HepG2 (cell line): ENCODE measurements around the gene UBTD2. TPM values are rescaled to one million over a fixed set of nuclear protein-coding genes. Genes with fewer than 3 reads are reported as not detected.
A peak's percentile ranks its signal among the peaks of the same experiment; 100 is the strongest.

Source experiments
- BRD4 ChIP-seq: sonication (generic); formaldehyde crosslinking; IDR thresholded peaks from 2 replicates; pipeline ENCODE4 v1.4.0; 2020; ENCODE audit warnings: missing genetic modification reagents
- GABPA ChIP-seq, 2 experiments: IDR thresholded peaks; 2 replicates each; pipeline ENCODE4 v1.6.1; 2011 to 2016; ENCODE audit warnings: low read depth in 2 of 2, low read length in 1 of 2, missing biosample characterization in 1 of 2, missing genetic modification characterization in 1 of 2
- IRF2 ChIP-seq: IDR thresholded peaks from 2 replicates; pipeline ENCODE4 v1.6.1; 2018; ENCODE audit warnings: missing genetic modification reagents, missing compliant biosample characterization
- JARID2 ChIP-seq: sonication (generic); formaldehyde crosslinking; IDR thresholded peaks from 2 replicates; pipeline ENCODE4 v1.8.1; 2023; ENCODE audit warnings: missing genetic modification reagents, inconsistent platforms; ENCODE audit not compliant: insufficient replicate concordance
- MED13 ChIP-seq: sonication (generic); formaldehyde crosslinking; IDR thresholded peaks from 2 replicates; pipeline ENCODE4 v1.5.0; 2020; ENCODE audit warnings: missing genetic modification reagents
- NPAS2 ChIP-seq: sonication (generic); formaldehyde crosslinking; IDR thresholded peaks from 2 replicates; pipeline ENCODE4 v1.8.0; 2022; ENCODE audit warnings: mild to moderate bottlenecking, missing genetic modification reagents, borderline replicate concordance
- RCOR2 ChIP-seq: IDR thresholded peaks from 2 replicates; pipeline ENCODE4 v1.6.1; 2016; ENCODE audit warnings: missing biosample characterization, missing genetic modification reagents
- SRSF4 ChIP-seq: fragments of 200-400 bp; formaldehyde crosslinking; IDR thresholded peaks from one replicate; pipeline ENCODE4 v1.6.1; 2018; ENCODE audit warnings: mild to moderate bottlenecking, low read depth, low read length, moderate library complexity; ENCODE audit not compliant: poor library complexity, severe bottlenecking
- ZC3H4 ChIP-seq: sonication (generic); formaldehyde crosslinking; IDR thresholded peaks from 2 replicates; pipeline ENCODE4 v1.4.0; 2020; ENCODE audit warnings: missing genetic modification reagents, borderline replicate concordance
- ZNF12 ChIP-seq: sonication (generic); formaldehyde crosslinking; IDR thresholded peaks from 2 replicates; pipeline ENCODE4 v1.5.0; 2020; ENCODE audit warnings: missing genetic modification reagents
- ZNF557 ChIP-seq: sonication (generic); formaldehyde crosslinking; IDR thresholded peaks from 2 replicates; pipeline ENCODE4 v1.4.0; 2020; ENCODE audit warnings: missing genetic modification reagents
- ZNF619 ChIP-seq: sonication (generic); formaldehyde crosslinking; IDR thresholded peaks from 2 replicates; pipeline ENCODE4 v1.4.0; 2020; ENCODE audit warnings: mild to moderate bottlenecking, missing genetic modification reagents
- ZNF660 ChIP-seq: sonication (generic); formaldehyde crosslinking; IDR thresholded peaks from 2 replicates; pipeline ENCODE4 v1.5.1; 2020; ENCODE audit warnings: mild to moderate bottlenecking, low read depth, missing genetic modification reagents, borderline replicate concordance
- ZNF780A ChIP-seq: sonication (generic); formaldehyde crosslinking; IDR thresholded peaks from 2 replicates; pipeline ENCODE4 v1.8.0; 2022; ENCODE audit warnings: mild to moderate bottlenecking, missing genetic modification reagents, moderate library complexity
- polyA plus RNA-seq, 8 experiments: library from polyadenylated mRNA; depleted of rRNA in 3 of 8; stranded (reverse) in 7 of 8; unstranded in 1 of 8; fragments of >200 nt; fragmentation: Illumina TruSeq in 4 of 8; extraction: Trizol in 4 of 8; gene quantifications; 2 replicates each; pipeline versions ENCODE4 v1.2.1 to v1.2.3, GENCODE V29; 2011 to 2016; ENCODE audit warnings: low read depth in 4 of 8, missing spikeins in 1 of 8, mixed read lengths in 1 of 8; ENCODE audit not compliant: insufficient read depth in 1 of 8
- total RNA-seq, 5 experiments: library from RNA; depleted of rRNA; stranded (reverse); fragments of >200 nt; fragmentation: Illumina TruSeq; extraction: Trizol; gene quantifications; 2 replicates each; pipeline ENCODE4 v1.2.3, GENCODE V29; 2016; ENCODE audit warnings: low read depth in 1 of 5
- TF ChIP-seq, protein P1 (sequence below): sonication (generic); IDR thresholded peaks from 2 replicates; pipeline ENCODE4 v1.6.1; 2016; ENCODE audit warnings: low read depth, borderline replicate concordance
- TF ChIP-seq, protein P2 (sequence below): sonication (generic); formaldehyde crosslinking; IDR thresholded peaks from 2 replicates; pipeline ENCODE4 v1.5.0; 2020; ENCODE audit warnings: missing genetic modification reagents
- TF ChIP-seq, protein P3 (sequence below): sonication (generic); formaldehyde crosslinking; IDR thresholded peaks from 2 replicates; pipeline ENCODE4 v1.4.0; 2020; ENCODE audit warnings: low read depth, missing genetic modification reagents
- TF ChIP-seq, protein P4 (sequence below): sonication (generic); formaldehyde crosslinking; IDR thresholded peaks from 2 replicates; pipeline ENCODE4 v1.4.0; 2020; ENCODE audit warnings: missing genetic modification reagents, mild to moderate bottlenecking, borderline replicate concordance
- TF ChIP-seq, protein P5 (sequence below): sonication (generic); formaldehyde crosslinking; IDR thresholded peaks from 2 replicates; pipeline ENCODE4 v1.8.1; 2023; ENCODE audit warnings: mild to moderate bottlenecking, moderate library complexity, missing genetic modification reagents

The UBTD2 gene
- total and polyA plus RNA-seq, 2 of the 13 experiments (the other 11 are each of a cell fraction or from before 2014, with no cell fraction given) = 15.2 to 24.1 TPM

DNA sequence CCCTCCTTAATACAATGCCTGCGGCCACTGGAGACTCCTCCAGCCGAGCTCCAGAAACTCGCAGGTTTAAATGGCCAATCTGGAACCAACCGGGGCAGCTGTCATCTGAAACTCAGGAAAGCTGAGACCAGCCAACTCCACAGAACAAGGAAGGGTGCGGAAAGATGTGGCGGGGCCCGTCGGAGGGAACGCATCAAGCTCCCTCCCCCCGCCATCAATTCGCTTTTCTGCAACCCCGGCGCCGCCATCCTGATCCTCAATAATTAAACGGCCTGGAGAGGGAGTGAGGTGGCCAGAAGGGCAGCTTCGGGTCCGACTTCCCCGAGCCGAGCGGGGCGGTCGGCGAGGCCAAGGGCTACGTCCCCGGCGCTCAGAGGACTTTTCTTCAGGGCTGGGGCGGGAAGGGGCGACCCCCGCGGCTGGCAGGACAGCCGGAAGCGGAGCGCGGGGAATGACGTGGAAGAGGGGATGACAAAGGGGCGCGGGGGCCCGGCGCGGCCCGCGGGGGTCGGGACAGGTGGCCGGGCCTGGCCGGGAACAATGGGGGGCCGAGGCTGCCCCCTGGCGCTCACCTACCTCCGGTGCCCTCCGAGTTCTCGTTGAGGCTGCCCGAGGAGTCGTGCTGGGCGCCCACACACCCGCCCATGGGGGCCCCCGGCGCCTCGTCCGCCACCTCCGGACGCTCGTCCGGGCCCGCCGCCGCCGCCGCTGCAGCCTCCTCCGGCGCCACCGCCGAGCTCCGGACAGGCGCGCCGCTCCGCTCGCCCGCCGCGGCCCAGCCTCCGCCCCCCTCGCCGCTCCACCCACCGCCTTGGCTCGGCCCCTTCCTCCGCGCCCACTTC, at the start of gene UBTD2 (continued):
- TF ChIP-seq ZNF619 (CRISPR knock-in tag) (0 out of 2 replicates have a peak, but pooled peaks have one; percentile 42), NPAS2 (CRISPR knock-in tag) (no peak), IRF2 (no peak), GABPA (IDR thresholded peaks at IDR 0.05; ENCODE audit: low read depth, low read length) (no peak), GABPA (CRISPR knock-in tag; IDR thresholded peaks at IDR 0.05; ENCODE audit: low read depth) (no peak), ZNF557 (CRISPR knock-in tag) (no peak), ZNF660 (CRISPR knock-in tag) (no peak), BRD4 (CRISPR knock-in tag) (no peak), RCOR2 (CRISPR knock-in tag) (no peak), ZNF780A (CRISPR knock-in tag) (no peak), ZC3H4 (no peak), SRSF4 (no peak), MED13 (CRISPR knock-in tag) (no peak), ZNF12 (CRISPR knock-in tag) (no peak), JARID2 (CRISPR knock-in tag) (no peak)
- TF ChIP-seq, protein P1, sequence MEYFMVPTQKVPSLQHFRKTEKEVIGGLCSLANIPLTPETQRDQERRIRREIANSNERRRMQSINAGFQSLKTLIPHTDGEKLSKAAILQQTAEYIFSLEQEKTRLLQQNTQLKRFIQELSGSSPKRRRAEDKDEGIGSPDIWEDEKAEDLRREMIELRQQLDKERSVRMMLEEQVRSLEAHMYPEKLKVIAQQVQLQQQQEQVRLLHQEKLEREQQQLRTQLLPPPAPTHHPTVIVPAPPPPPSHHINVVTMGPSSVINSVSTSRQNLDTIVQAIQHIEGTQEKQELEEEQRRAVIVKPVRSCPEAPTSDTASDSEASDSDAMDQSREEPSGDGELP = no peak
- TF ChIP-seq, protein P2, sequence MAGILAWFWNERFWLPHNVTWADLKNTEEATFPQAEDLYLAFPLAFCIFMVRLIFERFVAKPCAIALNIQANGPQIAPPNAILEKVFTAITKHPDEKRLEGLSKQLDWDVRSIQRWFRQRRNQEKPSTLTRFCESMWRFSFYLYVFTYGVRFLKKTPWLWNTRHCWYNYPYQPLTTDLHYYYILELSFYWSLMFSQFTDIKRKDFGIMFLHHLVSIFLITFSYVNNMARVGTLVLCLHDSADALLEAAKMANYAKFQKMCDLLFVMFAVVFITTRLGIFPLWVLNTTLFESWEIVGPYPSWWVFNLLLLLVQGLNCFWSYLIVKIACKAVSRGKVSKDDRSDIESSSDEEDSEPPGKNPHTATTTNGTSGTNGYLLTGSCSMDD (CRISPR knock-in tag) = no peak
- TF ChIP-seq, protein P3, sequence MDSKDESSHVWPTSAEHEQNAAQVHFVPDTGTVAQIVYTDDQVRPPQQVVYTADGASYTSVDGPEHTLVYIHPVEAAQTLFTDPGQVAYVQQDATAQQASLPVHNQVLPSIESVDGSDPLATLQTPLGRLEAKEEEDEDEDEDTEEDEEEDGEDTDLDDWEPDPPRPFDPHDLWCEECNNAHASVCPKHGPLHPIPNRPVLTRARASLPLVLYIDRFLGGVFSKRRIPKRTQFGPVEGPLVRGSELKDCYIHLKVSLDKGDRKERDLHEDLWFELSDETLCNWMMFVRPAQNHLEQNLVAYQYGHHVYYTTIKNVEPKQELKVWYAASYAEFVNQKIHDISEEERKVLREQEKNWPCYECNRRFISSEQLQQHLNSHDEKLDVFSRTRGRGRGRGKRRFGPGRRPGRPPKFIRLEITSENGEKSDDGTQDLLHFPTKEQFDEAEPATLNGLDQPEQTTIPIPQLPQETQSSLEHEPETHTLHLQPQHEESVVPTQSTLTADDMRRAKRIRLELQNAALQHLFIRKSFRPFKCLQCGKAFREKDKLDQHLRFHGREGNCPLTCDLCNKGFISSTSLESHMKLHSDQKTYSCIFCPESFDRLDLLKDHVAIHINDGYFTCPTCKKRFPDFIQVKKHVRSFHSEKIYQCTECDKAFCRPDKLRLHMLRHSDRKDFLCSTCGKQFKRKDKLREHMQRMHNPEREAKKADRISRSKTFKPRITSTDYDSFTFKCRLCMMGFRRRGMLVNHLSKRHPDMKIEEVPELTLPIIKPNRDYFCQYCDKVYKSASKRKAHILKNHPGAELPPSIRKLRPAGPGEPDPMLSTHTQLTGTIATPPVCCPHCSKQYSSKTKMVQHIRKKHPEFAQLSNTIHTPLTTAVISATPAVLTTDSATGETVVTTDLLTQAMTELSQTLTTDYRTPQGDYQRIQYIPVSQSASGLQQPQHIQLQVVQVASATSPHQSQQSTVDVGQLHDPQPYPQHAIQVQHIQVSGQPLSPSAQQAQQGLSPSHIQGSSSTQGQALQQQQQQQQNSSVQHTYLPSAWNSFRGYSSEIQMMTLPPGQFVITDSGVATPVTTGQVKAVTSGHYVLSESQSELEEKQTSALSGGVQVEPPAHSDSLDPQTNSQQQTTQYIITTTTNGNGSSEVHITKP = 0 out of 2 replicates have a peak, but pooled peaks have one; percentile 60
- TF ChIP-seq, protein P4, sequence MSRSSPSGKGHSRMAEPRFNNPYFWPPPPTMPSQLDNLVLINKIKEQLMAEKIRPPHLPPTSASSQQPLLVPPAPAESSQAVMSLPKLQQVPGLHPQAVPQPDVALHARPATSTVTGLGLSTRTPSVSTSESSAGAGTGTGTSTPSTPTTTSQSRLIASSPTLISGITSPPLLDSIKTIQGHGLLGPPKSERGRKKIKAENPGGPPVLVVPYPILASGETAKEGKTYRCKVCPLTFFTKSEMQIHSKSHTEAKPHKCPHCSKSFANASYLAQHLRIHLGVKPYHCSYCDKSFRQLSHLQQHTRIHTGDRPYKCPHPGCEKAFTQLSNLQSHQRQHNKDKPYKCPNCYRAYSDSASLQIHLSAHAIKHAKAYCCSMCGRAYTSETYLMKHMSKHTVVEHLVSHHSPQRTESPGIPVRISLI (CRISPR knock-in tag) = no peak
- TF ChIP-seq, protein P5, sequence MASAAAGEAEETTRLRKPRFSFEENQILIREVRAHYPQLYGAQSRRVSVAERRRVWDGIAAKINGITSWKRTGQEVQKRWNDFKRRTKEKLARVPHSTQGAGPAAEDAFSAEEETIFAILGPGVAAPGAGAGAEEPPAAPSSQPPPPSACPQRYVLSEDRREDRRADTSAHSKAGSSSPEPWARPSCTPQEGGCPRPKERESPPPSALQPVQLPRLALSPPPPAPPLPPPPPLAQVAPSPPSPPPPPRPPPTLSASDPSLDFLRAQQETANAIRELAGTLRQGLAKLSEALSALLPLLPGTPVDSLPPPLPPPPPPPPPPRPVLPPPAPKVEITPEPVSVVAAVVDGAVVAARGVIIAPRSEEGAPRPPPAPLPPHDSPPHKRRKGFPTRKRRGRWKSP = no peak
